Small intestine (tissue), 7 donors: ENCODE measurements around the gene GAST. TPM values are rescaled to one million over a fixed set of nuclear protein-coding genes. Genes with fewer than 3 reads are reported as not detected.
"Not testable (repeated sequence)": the region's sequence is repeated elsewhere in the genome, so short reads cannot be mapped to it uniquely, and the experiment has no call there.

Source experiments
- DNase-seq, 2 donors: peaks; one replicate each; pipeline versions ENCODE4 v3.0.0 to v3.0.0-alpha.2; 2013
- FAIRE-seq: peaks from 2 replicates; lab custom pipeline; 2012; peaks lifted over from hg19 to GRCh38; lab: Jason Lieb, UNC
- H3K27ac ChIP-seq, 3 donors: one replicate each; pipeline ENCODE4 v1.5.1; 2013; ENCODE audit warnings: low read length in 2 of 3, mild to moderate bottlenecking in 2 of 3, control low read depth in 1 of 3, inconsistent platforms in 1 of 3, low read depth in 1 of 3, moderate library complexity in 1 of 3
- H3K27me3 ChIP-seq, 3 donors: one replicate each; pipeline ENCODE4 v1.6.1; 2013; ENCODE audit warnings: low read length in 3 of 3, inconsistent platforms in 1 of 3; ENCODE audit not compliant: control insufficient read depth in 3 of 3, insufficient read depth in 3 of 3
- H3K36me3 ChIP-seq, 3 donors: one replicate each; pipeline ENCODE4 v1.6.1; 2013; ENCODE audit warnings: low read length in 3 of 3, inconsistent platforms in 1 of 3, low read depth in 1 of 3, mild to moderate bottlenecking in 1 of 3, moderate library complexity in 1 of 3; ENCODE audit not compliant: control insufficient read depth in 3 of 3, insufficient read depth in 2 of 3
- H3K4me1 ChIP-seq, 3 donors: one replicate each; pipeline ENCODE4 v1.6.1; 2013; ENCODE audit warnings: low read length in 2 of 3, inconsistent platforms in 1 of 3, low read depth in 1 of 3, mild to moderate bottlenecking in 1 of 3, moderate library complexity in 1 of 3; ENCODE audit not compliant: control insufficient read depth in 3 of 3, insufficient read depth in 2 of 3
- H3K4me3 ChIP-seq, 3 donors: one replicate each; pipeline ENCODE4 v1.5.1; 2013; ENCODE audit warnings: low read length in 3 of 3, control low read depth in 1 of 3, inconsistent platforms in 1 of 3, low read depth in 1 of 3, mild to moderate bottlenecking in 1 of 3, moderate library complexity in 1 of 3
- H3K9me3 ChIP-seq, 2 donors: one replicate each; pipeline ENCODE4 v1.6.1; 2013; ENCODE audit warnings: low read depth in 1 of 2, low read length in 1 of 2; ENCODE audit not compliant: control insufficient read depth in 2 of 2, insufficient read depth in 1 of 2
- WGBS, 3 donors: extraction: QIAGEN DNeasy Blood & Tissue Kit; methylation state at CpG; one replicate each; pipeline ENCODE4 v1.1.7; 2013; 5-methylcytosine and 5-hydroxymethylcytosine counted together
- polyA plus RNA-seq, 4 donors: library from polyadenylated mRNA; stranded (reverse) in 3 of 4; unstranded in 1 of 4; fragments of 200-250 nt in 3 of 4; fragments of 120-200 nt in 1 of 4; gene quantifications; one replicate each; pipeline versions ENCODE4 v1.2.1 to v1.2.3, GENCODE V29; 2013
- donor health status: healthy with polysubstance abuse.
- donor health status: control.
- donor health status: control.
- donor health status: Bipolar disorder and iron deficiency.
- donor health status: healthy.

GAST gene
- polyA plus RNA-seq, 4 donors = 1.9 TPM; not detected in 3

DNA sequence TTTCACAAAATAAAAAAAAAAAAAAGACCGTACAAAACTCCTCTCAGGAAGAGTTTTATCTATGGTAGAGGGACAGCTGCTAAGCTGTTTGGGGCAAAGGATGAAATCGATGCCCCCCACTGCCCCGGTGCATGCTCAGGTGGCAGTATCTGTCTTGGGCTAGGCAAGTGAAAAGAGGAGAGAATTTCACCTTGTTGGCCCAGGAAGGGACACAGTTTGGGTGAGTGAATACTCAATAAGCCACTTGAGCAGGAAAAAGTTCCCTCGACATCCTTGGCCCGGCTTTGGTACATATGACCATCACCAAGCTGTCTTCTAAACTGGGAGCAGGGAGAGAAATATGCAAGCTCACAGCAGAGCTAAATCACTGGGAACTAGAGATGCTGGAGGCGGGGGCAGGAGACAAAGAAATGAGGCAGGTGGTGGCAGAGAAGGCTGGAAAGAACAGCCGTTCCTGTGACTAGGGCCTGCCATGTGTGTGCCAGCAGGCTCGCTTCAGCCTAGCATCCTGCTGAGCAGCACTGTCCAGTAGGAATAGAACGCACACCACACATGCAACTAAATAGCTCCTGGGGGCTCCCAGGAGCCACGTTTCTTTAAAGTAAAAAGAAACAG, 31.6 kb upstream of the GAST start:
- Histone ChIP-seq H3K9me3 (no peaks in the 10 kb centered on the region), H3K4me3 (no peak overlapping the region), H3K27ac (no peak overlapping the region), H3K36me3 (no peaks in the 10 kb centered on the region), H3K27me3 (no peaks in the 10 kb centered on the region), H3K4me1 (peaks cover 0 to 11% (median 5%) of the 10 kb centered on the region in 3 donors)
- WGBS, 3 donors = 85 to 90% (median 87%) methylated on average over 10 of the region's 10 CpGs
- DNase-seq = no peak
- no peak for FAIRE-seq

DNA sequence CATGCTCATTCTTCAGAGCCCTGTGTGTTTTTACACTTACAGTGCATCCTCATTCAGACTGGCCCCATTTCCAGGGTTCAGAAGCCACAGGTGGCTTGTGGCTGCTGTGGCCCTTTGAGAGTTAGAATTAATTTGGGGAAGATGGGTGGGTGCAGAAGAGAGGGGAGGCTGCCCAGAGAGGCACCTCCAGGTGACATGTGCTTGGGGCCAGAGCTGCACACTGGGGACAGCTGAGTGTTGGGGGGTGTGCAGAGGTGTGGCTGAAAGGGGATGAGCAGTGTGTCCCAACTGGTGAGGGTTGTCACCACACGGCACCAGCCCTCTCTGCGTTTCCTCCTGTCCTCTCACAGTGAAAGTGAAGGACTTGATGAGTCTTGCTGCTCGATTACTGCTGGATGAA, 30.4 kb upstream of the GAST start:
- peaks cover 0 to 8% of the 10 kb centered on the region in 2 donors for H3K9me3 ChIP-seq

DNA sequence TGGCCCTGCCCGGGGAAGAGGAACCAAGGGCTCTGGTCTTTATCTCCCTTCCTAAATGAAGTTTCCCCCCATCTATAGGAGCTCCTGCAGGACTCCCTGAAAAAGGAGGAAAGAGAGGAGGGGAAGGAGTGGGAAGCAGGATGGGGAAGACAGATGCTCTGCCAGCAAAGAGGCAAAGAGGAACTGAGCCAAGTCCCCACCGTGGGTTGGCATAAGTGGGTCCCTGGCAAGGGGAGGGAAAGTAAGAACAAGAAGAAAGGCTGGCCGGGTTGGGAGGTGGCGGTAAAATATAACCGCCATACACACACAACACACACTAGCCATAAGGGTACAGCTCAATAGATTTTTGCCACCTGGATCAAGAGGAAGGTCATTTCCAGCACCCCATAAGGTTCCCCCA, 29.5 kb upstream of the GAST start:
- DNase-seq (no peak), FAIRE-seq (no peak)
- no peak overlapping the region for H3K27ac ChIP-seq
- H3K36me3 ChIP-seq = no peaks in the 10 kb centered on the region
- peaks cover 0 to 1% (median 0%) of the 10 kb centered on the region in 3 donors for H3K4me1 ChIP-seq
- H3K4me3 ChIP-seq = no peak overlapping the region
- WGBS, 3 donors = 72 to 78% (median 72%) methylated on average over 5 of the region's 5 CpGs
- H3K27me3 ChIP-seq = no peaks in the 10 kb centered on the region
- peaks cover 0 to 8% of the 10 kb centered on the region in 2 donors for H3K9me3 ChIP-seq

More for the DNA sequence above, 30.4 kb upstream of the GAST start:
- H3K27ac ChIP-seq = no peak overlapping the region
- no peaks in the 10 kb centered on the region for H3K4me1 ChIP-seq
- FAIRE-seq = no peak
- WGBS, 3 donors = 79 to 88% (median 80%) methylated on average over 3 of the region's 3 CpGs
- H3K27me3 ChIP-seq = no peaks in the 10 kb centered on the region
- H3K4me3 ChIP-seq = no peak overlapping the region
- DNase-seq = no peak
- H3K36me3 ChIP-seq = no peaks in the 10 kb centered on the region

DNA sequence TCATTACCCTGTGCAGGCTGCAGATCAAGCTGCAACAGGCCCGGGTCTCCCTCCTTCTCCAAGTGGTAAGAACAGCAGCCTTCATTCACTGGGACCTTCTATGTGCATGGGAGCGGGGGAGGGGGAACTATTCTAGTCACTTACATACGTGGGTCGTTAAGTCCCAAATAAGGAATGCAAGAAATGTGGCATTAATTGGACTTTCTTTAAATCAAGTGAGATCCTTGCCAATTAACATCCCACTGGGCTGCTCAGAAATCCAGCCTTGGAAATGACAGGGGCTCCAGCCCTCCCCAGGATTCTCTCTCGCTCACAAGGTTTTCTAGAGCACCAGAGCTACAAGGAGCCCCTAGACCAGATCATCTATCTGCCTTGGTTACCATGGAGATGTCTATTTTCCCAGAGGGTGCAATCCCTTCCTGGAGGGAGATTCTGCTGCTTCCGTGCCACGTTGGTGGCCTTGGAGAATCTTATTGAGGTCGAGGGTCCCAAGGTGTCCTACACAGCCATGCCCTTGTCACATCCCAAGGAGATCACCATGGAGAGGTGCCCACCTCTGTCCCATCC, 28.6 kb upstream of the GAST start:
- FAIRE-seq = no peak
- Histone ChIP-seq H3K27ac (no peak overlapping the region), H3K4me1 (peaks cover 0 to 6% (median 0%) of the 10 kb centered on the region in 3 donors), H3K4me3 (no peak overlapping the region), H3K36me3 (no peaks in the 10 kb centered on the region), H3K27me3 (no peaks in the 10 kb centered on the region), H3K9me3 (peaks cover 0 to 8% of the 10 kb centered on the region in 2 donors)
- 61 to 78% (median 64%) methylated on average over 8 of the region's 8 CpGs for WGBS, 3 donors
- no peak for DNase-seq

DNA sequence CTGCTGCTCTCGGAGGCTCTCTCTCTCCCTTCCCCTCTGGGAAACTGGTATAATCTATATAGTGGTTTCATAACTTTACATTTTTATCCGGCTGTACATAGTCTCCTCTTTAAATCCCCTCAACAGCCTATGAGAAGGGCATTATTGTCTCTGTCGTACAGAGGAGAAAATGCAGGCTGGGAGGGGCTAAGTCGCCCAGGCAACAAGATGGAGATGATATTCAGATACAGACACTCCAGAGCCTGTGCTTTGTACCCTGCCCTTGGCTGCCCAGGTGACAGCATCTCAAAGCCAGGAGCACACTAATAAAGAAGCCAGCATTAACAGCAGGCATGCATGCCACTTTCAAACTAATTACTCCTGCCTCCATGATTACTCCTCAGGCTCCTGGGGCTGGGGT, 28.1 kb upstream of the GAST start:
- H3K27me3 ChIP-seq = no peaks in the 10 kb centered on the region
- no peak for DNase-seq
- H3K36me3 ChIP-seq = no peaks in the 10 kb centered on the region
- H3K27ac ChIP-seq = no peak overlapping the region
- H3K4me1 ChIP-seq = peaks cover 0 to 6% (median 0%) of the 10 kb centered on the region in 3 donors
- no peak for FAIRE-seq
- H3K9me3 ChIP-seq = peaks cover 0 to 8% of the 10 kb centered on the region in 2 donors
- WGBS, 3 donors = 37 to 61% (median 58%) methylated on average over 4 of the region's 4 CpGs
- no peak overlapping the region for H3K4me3 ChIP-seq

DNA sequence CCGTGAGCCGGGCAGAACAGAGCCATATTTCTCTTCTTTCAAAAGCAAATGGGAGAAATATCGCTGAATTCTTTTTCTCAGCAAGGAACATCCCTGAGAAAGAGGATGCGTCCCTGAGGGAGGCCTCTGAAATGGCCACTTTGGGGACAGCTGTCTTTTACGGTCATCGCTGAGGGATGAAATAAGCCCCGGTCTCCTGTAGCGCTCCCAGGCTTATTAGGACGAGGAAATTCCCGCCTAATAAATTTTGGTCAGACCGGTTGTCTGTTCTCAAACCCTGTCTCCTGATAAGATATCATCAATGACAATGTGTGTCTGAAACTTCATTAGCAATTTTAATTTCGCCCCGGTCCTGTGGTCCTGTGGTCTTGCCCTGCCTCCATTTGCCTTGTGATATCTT, 26.4 kb upstream of the GAST start:
- not testable (repeated sequence) for DNase-seq, FAIRE-seq, H3K27me3 ChIP-seq, H3K9me3 ChIP-seq, H3K27ac ChIP-seq, H3K4me3 ChIP-seq
- 95 to 97% (median 96%) methylated on average over 13 of the region's 13 CpGs for WGBS, 3 donors
- H3K36me3 ChIP-seq = peaks cover 8 to 11% (median 11%) of the 10 kb centered on the region in 3 donors
- H3K4me1 ChIP-seq = peaks cover 0 to 14% (median 0%) of the 10 kb centered on the region in 3 donors

DNA sequence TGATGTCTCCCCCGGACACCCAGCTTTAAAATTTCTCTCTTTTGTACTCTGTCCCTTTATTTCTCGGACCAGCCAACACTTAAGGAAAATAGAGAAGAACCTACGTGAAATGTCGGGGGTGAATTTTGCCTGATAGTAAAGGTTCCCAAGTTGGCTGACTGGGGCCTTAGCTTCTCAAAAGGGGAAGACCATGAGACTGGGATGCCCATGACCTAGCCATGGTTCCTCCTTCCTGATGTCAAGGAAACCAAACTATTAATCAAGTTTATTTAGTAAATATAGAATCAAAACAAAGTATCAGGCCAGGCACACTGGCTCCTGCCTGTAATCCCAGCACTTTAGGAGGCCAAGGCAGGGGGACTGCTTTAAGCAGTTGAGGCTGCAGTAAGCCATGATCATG, 25.9 kb upstream of the GAST start:
- 90 to 97% (median 94%) methylated on average over 4 of the region's 4 CpGs for WGBS, 3 donors
- no peak for FAIRE-seq
- H3K27me3 ChIP-seq = no peaks in the 10 kb centered on the region
- no peak for DNase-seq
- H3K4me3 ChIP-seq = no peak overlapping the region
- no peak overlapping the region for H3K27ac ChIP-seq
- peaks cover 10 to 16% (median 16%) of the 10 kb centered on the region in 3 donors for H3K36me3 ChIP-seq
- peaks cover 0 to 8% of the 10 kb centered on the region in 2 donors for H3K9me3 ChIP-seq
- peaks cover 0 to 14% (median 0%) of the 10 kb centered on the region in 3 donors for H3K4me1 ChIP-seq

DNA sequence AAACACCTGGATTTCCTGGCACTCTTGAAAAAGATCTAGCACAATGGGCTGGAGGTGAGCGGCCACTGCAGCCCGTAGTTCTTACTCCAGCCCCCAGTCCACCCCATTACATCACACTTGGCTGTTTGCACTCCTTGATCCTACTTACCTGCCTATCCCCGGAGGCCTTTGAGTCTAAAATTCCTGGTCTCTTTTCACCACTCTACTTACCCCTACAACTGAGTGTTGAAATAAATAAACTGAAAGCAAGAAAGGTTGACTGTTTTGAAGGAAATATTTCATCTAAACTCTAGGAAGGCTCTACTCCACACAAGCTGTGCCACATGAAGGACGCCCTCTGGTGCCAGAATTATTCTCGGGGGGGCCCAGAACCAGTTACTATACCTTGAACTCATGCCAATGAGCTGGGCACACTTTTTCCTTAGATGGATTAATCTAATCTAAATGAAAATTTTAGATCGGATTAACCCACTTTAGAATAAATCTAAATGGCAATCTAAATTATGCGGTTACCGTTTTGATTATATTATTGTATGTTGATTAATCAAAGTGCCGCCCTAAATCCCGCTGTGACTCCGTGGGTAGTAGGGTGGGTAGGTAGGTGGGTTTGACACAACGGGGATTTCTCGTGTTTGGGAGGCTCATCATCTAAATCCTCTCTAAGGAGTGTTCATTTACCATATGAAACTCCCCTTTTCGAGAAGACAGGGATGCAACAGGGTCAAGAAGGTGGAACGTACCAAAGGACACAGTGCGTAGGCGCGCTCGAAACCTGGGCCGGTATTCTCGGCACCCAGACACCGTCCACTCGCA, 24.1 kb upstream of the GAST start:
- H3K4me1 ChIP-seq = peaks cover 0 to 14% (median 0%) of the 10 kb centered on the region in 3 donors
- no peaks in the 10 kb centered on the region for H3K27me3 ChIP-seq
- DNase-seq = peak; percentile 63 to 66
- peak overlapping the region; percentile 87 to 99 (median 97) for H3K27ac ChIP-seq
- H3K9me3 ChIP-seq = peaks cover 0 to 8% of the 10 kb centered on the region in 2 donors
- FAIRE-seq = no peak
- WGBS, 3 donors = 5 to 6% (median 5%) methylated on average over 23 of the region's 23 CpGs
- H3K36me3 ChIP-seq = peaks cover 13 to 29% (median 27%) of the 10 kb centered on the region in 3 donors
- H3K4me3 ChIP-seq = peak overlapping the region in 2 of 3 donors; percentile 42 to 64
